ENCODE measurements around the gene DOCK11. TPM values are rescaled to one million over a fixed set of nuclear protein-coding genes. Genes with fewer than 3 reads are reported as not detected.

Gene DOCK11
- total and polyA plus RNA-seq, 2 experiments from 2014 or later, result 11.7 to 21.9 TPM

DNA sequence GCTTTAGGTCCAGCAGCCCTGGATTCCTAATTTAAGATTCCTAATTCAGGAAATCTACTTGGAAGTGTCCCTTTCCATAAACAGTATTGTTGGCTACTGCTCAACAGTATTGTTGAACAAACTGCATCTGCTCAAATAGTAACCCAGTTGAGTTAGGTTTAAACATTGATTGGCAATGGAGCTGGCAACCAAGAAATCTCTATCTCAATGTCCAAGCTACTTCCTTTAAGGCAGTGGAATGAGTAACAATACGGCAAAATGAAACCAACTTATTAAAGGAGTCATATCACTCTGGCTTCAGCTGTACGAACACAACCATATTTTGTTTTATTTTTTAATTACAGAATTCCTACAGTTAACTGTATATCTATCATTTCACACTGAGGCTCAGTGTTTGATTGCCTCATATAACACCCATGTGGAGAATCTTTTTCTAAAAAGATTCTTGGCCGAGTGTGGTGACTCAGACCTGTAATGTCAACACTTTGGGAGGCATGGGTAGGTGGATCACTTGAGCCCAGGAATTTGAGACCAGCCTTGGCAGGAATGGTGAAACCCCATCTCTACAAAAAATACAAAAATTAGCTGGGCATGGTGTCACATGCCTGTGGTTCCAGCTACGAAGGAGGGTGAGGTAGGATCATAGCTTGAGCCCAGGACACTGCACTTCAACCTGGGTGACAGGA, 160.1 kb downstream of the DOCK11 start:
- H2AFZ ChIP-seq, result no peak overlapping the region
- H3K36me3 ChIP-seq (ENCODE audit: low read depth), result no peaks in the 10 kb centered on the region
- in situ Hi-C loops (cut with MboI), result no loop called here
- peak overlapping the region; percentile 28 for H3K4me2 ChIP-seq (ENCODE audit: unreplicated experiment)
- peak; percentile 74 for DNase-seq
- no peaks in the 10 kb centered on the region for H3K79me2 ChIP-seq (ENCODE audit: insufficient read depth)
- no peaks in the 10 kb centered on the region for H3K9me3 ChIP-seq (ENCODE audit: low read depth)
- H3K9me2 ChIP-seq (ENCODE audit: insufficient read depth), result no peaks in the 10 kb centered on the region
- no peak overlapping the region for H3K9ac ChIP-seq
- H3F3A ChIP-seq (ENCODE audit: insufficient read depth), result peaks cover 13% of the 10 kb centered on the region; the same call in 1 of the 2 replicates
- 14 to 20% methylated on average over 4 of the region's 4 CpGs for WGBS, 2 experiments (ENCODE audit: low coverage in 1 of 2, low lambda C conversion rate in 2 of 2, missing lambda C conversion rate in 2 of 2)
- peaks cover 18% of the 10 kb centered on the region for H3K4me1 ChIP-seq (ENCODE audit: insufficient read depth)
- TF ChIP-seq EZH2phosphoT487 (IDR thresholded peaks at IDR 0.05; ENCODE audit: insufficient read depth, low read depth) (no peak), EZH2 (IDR thresholded peaks at IDR 0.05; ENCODE audit: insufficient read depth, poor library complexity, severe bottlenecking) (no peak)
- H3K27ac ChIP-seq, result peak overlapping the region; percentile 37
- no peak overlapping the region for H3K4me3 ChIP-seq
- no peaks in the 10 kb centered on the region for H3K27me3 ChIP-seq (replicated peaks; ENCODE audit: insufficient read depth)
- H4K20me1 ChIP-seq (ENCODE audit: insufficient read depth), result no peaks in the 10 kb centered on the region

GRCh38 chrX:118657413-118657812, 161.8 kb downstream of the DOCK11 start:
- Histone ChIP-seq H3K4me2 (ENCODE audit: unreplicated experiment) (no peak overlapping the region), H3K79me2 (ENCODE audit: insufficient read depth) (no peaks in the 10 kb centered on the region), H3F3A (ENCODE audit: insufficient read depth) (peaks cover 5% of the 10 kb centered on the region; the same call in 1 of the 2 replicates), H3K36me3 (ENCODE audit: low read depth) (no peaks in the 10 kb centered on the region), H4K20me1 (ENCODE audit: insufficient read depth) (no peaks in the 10 kb centered on the region), H2AFZ (no peak overlapping the region), H3K4me1 (ENCODE audit: insufficient read depth) (peaks cover 13% of the 10 kb centered on the region), H3K4me3 (no peak overlapping the region), H3K27me3 (replicated peaks; ENCODE audit: insufficient read depth) (no peaks in the 10 kb centered on the region), H3K9me3 (ENCODE audit: low read depth) (no peaks in the 10 kb centered on the region), H3K9me2 (ENCODE audit: insufficient read depth) (no peaks in the 10 kb centered on the region), H3K27ac (no peak overlapping the region), H3K9ac (no peak overlapping the region)
- 98% methylated on average over 3 of the region's 3 CpGs for WGBS, 2 experiments (ENCODE audit: low coverage in 1 of 2, low lambda C conversion rate in 2 of 2, missing lambda C conversion rate in 2 of 2)
- DNase-seq, result no peak
- in situ Hi-C loops (cut with MboI), result no loop called here
- no peak for TF ChIP-seq EZH2 (IDR thresholded peaks at IDR 0.05; ENCODE audit: insufficient read depth, poor library complexity, severe bottlenecking)
- TF ChIP-seq EZH2phosphoT487 (IDR thresholded peaks at IDR 0.05; ENCODE audit: insufficient read depth, low read depth), result no peak

GRCh38 chrX:118660085-118660484, 164.5 kb downstream of the DOCK11 start:
- DNase-seq, result no peak
- Histone ChIP-seq H3K9me2 (ENCODE audit: insufficient read depth) (no peaks in the 10 kb centered on the region), H4K20me1 (ENCODE audit: insufficient read depth) (no peaks in the 10 kb centered on the region), H3K9me3 (ENCODE audit: low read depth) (no peaks in the 10 kb centered on the region), H3K27me3 (replicated peaks; ENCODE audit: insufficient read depth) (no peaks in the 10 kb centered on the region), H3K4me3 (no peak overlapping the region), H2AFZ (no peak overlapping the region), H3K27ac (no peak overlapping the region), H3K4me2 (ENCODE audit: unreplicated experiment) (no peak overlapping the region), H3K9ac (no peak overlapping the region), H3F3A (ENCODE audit: insufficient read depth) (peaks cover 4% of the 10 kb centered on the region; the same call in 1 of the 2 replicates), H3K4me1 (ENCODE audit: insufficient read depth) (peaks cover 4% of the 10 kb centered on the region; the same call in 1 of the 2 replicates), H3K36me3 (ENCODE audit: low read depth) (no peaks in the 10 kb centered on the region), H3K79me2 (ENCODE audit: insufficient read depth) (no peaks in the 10 kb centered on the region)
- in situ Hi-C loops (cut with MboI), result no loop called here
- TF ChIP-seq EZH2phosphoT487 (IDR thresholded peaks at IDR 0.05; ENCODE audit: insufficient read depth, low read depth), result no peak
- no peak for TF ChIP-seq EZH2 (IDR thresholded peaks at IDR 0.05; ENCODE audit: insufficient read depth, poor library complexity, severe bottlenecking)
- 100% methylated on average over 2 of the region's 2 CpGs for WGBS, 2 experiments (ENCODE audit: low coverage in 1 of 2, low lambda C conversion rate in 2 of 2, missing lambda C conversion rate in 2 of 2)

DNA sequence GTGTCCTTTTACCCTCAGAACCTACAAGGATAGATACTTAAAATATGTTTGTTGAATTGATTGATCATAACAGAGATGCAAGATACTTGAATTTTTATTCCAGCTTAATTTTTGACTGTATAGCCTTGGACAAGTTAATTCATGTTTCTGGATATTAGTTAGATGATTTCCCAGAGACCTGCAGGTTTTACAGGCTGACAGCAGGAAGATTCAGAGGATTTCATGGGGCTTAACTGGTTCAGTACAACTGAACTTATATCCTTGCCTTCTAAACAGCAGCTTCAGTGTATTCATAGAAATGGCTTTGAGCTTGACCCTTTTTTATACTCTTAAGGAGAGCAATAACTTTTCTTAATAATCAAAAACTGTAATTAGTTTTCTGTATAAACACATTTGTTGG, 169.6 kb downstream of the DOCK11 start:
- H3K27me3 ChIP-seq (replicated peaks; ENCODE audit: insufficient read depth), result no peaks in the 10 kb centered on the region
- H2AFZ ChIP-seq, result no peak overlapping the region
- no peak for DNase-seq
- H3F3A ChIP-seq (ENCODE audit: insufficient read depth), result no peaks in the 10 kb centered on the region
- no peak overlapping the region for H3K9ac ChIP-seq
- in situ Hi-C loops (cut with MboI), result no loop called here
- no peaks in the 10 kb centered on the region for H3K9me3 ChIP-seq (ENCODE audit: low read depth)
- no peak for TF ChIP-seq EZH2 (IDR thresholded peaks at IDR 0.05; ENCODE audit: insufficient read depth, poor library complexity, severe bottlenecking)
- TF ChIP-seq EZH2phosphoT487 (IDR thresholded peaks at IDR 0.05; ENCODE audit: insufficient read depth, low read depth), result no peak
- no peak overlapping the region for H3K4me2 ChIP-seq (ENCODE audit: unreplicated experiment)
- no peaks in the 10 kb centered on the region for H3K9me2 ChIP-seq (ENCODE audit: insufficient read depth)
- no peak overlapping the region for H3K4me3 ChIP-seq
- no peaks in the 10 kb centered on the region for H3K4me1 ChIP-seq (ENCODE audit: insufficient read depth)
- no peaks in the 10 kb centered on the region for H3K36me3 ChIP-seq (ENCODE audit: low read depth)
- H4K20me1 ChIP-seq (ENCODE audit: insufficient read depth), result no peaks in the 10 kb centered on the region
- no peak overlapping the region for H3K27ac ChIP-seq
- H3K79me2 ChIP-seq (ENCODE audit: insufficient read depth), result no peaks in the 10 kb centered on the region
